ENCODE measurements around the gene COMMD4. TPM values are rescaled to one million over a fixed set of nuclear protein-coding genes. Genes with fewer than 3 reads are reported as not detected.

The COMMD4 gene
- total RNA-seq, 2 experiments from 2014 or later: 67.1 to 72.3 TPM

GRCh38 chr15:75349851-75350588 is 14.2 kb downstream of the COMMD4 start:
- no peak for TF ChIP-seq CTCF (IDR thresholded peaks at IDR 0.05)
- peaks cover 28% of the 10 kb centered on the region for H3K4me1 Mint-ChIP-seq (ENCODE audit: low read depth)
- ATAC-seq (peak; percentile 90), DNase-seq (peak; percentile 96)
- H3K27ac Mint-ChIP-seq: peak overlapping the region; percentile 93
- intact Hi-C loops (cut with micrococcal nuclease): no loop called here
- H3K9me3 Mint-ChIP-seq: peaks cover 18% of the 10 kb centered on the region
- ChIA-PET POLR2A (interaction anchor here (1.2 to 11.3 kb wide), 5 partner anchors 9 to 276 kb away, joined by 3 to 81 read pairs (median 6); partner anchors contain the start of genes COMMD4 and MAN2C1), CTCF (interaction anchor here (0.9 to 5.8 kb wide), 3 partner anchors 18 to 229 kb away, joined by 3 to 31 read pairs (median 4); partner anchors contain the start of genes MAN2C1 and PTPN9)
- peaks cover 1% of the 10 kb centered on the region for H3K27me3 Mint-ChIP-seq
- H3K4me3 Mint-ChIP-seq: peak overlapping the region; percentile 46
- peaks cover 25% of the 10 kb centered on the region for H3K36me3 Mint-ChIP-seq (ENCODE audit: low read depth)

- Mint-ChIP-seq H3K27me3 (peaks cover 1% of the 10 kb centered on the region), H3K36me3 (ENCODE audit: low read depth) (peaks cover 26% of the 10 kb centered on the region), H3K9me3 (peaks cover 18% of the 10 kb centered on the region), H3K4me1 (ENCODE audit: low read depth) (peaks cover 28% of the 10 kb centered on the region), H3K4me3 (no peak overlapping the region), H3K27ac (peak overlapping the region; percentile 93)
- TF ChIP-seq CTCF (IDR thresholded peaks at IDR 0.05): no peak
- intact Hi-C loops (cut with micrococcal nuclease): no loop called here
- POLR2A ChIA-PET: interaction anchor here (1.3 to 11.3 kb wide), 3 partner anchors 9 to 17 kb away, joined by 6 to 81 read pairs (median 7); partner anchors contain the start of genes COMMD4 and MAN2C1
- DNase-seq (peak; percentile 37), ATAC-seq (no peak)
- CTCF ChIA-PET: interaction anchor here (0.9 to 5.8 kb wide), 2 partner anchors 17 to 228 kb away, joined by 3 to 31 read pairs; partner anchors contain the start of genes MAN2C1 and PTPN9
Observed at GRCh38 chr15:75350601-75351361, 14.9 kb downstream of the COMMD4 start.

GRCh38 chr15:75352186-75353080 is 16.6 kb downstream of the COMMD4 start:
- H3K27me3 Mint-ChIP-seq: no peaks in the 10 kb centered on the region
- no peak overlapping the region for H3K27ac Mint-ChIP-seq
- ChIA-PET POLR2A (interaction anchor here (1.2 to 11.3 kb wide), 2 partner anchors 10 to 16 kb away, joined by 5 to 81 read pairs; partner anchors contain the start of gene MAN2C1), CTCF (interaction anchor here (5.8 kb wide), 1 partner anchor 16 kb away, joined by 31 read pairs; the partner anchor contains the start of gene MAN2C1)
- H3K4me1 Mint-ChIP-seq (ENCODE audit: low read depth): peaks cover 21% of the 10 kb centered on the region
- H3K4me3 Mint-ChIP-seq: no peak overlapping the region
- H3K36me3 Mint-ChIP-seq (ENCODE audit: low read depth): peaks cover 25% of the 10 kb centered on the region
- no peak for ATAC-seq
- DNase-seq: no peak
- intact Hi-C loops (cut with micrococcal nuclease): no loop called here
- no peak for TF ChIP-seq CTCF (IDR thresholded peaks at IDR 0.05)
- H3K9me3 Mint-ChIP-seq: peaks cover 18% of the 10 kb centered on the region

GRCh38 chr15:75353604-75354003 is 17.7 kb downstream of the COMMD4 start:
- Mint-ChIP-seq H3K9me3 (peaks cover 16% of the 10 kb centered on the region), H3K4me3 (no peak overlapping the region), H3K4me1 (ENCODE audit: low read depth) (peaks cover 19% of the 10 kb centered on the region), H3K27ac (no peak overlapping the region), H3K36me3 (ENCODE audit: low read depth) (peaks cover 26% of the 10 kb centered on the region), H3K27me3 (no peaks in the 10 kb centered on the region)
- ChIA-PET CTCF (interaction anchor here (5.8 kb wide), 1 partner anchor 14 kb away, joined by 31 read pairs; the partner anchor contains the start of gene MAN2C1), POLR2A (interaction anchor here (1.2 to 11.3 kb wide), 3 partner anchors 9 to 17 kb away, joined by 4 to 81 read pairs (median 5); partner anchors contain the start of gene MAN2C1)
- DNase-seq: no peak
- ATAC-seq: no peak
- TF ChIP-seq CTCF (IDR thresholded peaks at IDR 0.05): no peak
- intact Hi-C loops (cut with micrococcal nuclease): no loop called here
